Upper lobe of left lung (tissue), 6 donors: ENCODE results near the gene TBC1D16. TPM values are rescaled to one million over a fixed set of nuclear protein-coding genes. Genes with fewer than 3 reads are reported as not detected.

ENCODE experiments used
- ATAC-seq, 2 donors: fragments of 200-7000 bp; cut with Tn5 transposase; one replicate each; pipeline ENCODE4 v1.9.1; 2022; ENCODE audit warnings: mild to moderate bottlenecking in 2 of 2, moderate library complexity in 2 of 2; ENCODE audit not compliant: low FRiP score in 2 of 2
- DNase-seq, 2 donors: peaks; one replicate each; pipeline ENCODE4 v3.0.0-alpha.2; 2019 to 2020
- H3K27ac ChIP-seq, 4 donors: fragments of 200-600 bp; sonication (generic); one replicate each; pipeline ENCODE4 v1.5.1; 2016 to 2019
- H3K27me3 ChIP-seq, 4 donors: fragments of 200-600 bp; sonication (generic); one replicate each; pipeline ENCODE4 v1.5.1; 2017 to 2019
- H3K36me3 ChIP-seq, 4 donors: fragments of 200-600 bp; sonication (generic); one replicate each; pipeline ENCODE4 v1.5.1; 2016 to 2019
- H3K4me1 ChIP-seq, 4 donors: fragments of 200-600 bp; sonication (generic); one replicate each; pipeline ENCODE4 v1.5.1; 2018 to 2019
- H3K4me3 ChIP-seq, 4 donors: fragments of 200-600 bp; sonication (generic); one replicate each; pipeline ENCODE4 v1.5.1; 2017 to 2019; ENCODE audit warnings: mild to moderate bottlenecking in 2 of 4, moderate library complexity in 1 of 4
- H3K9me3 ChIP-seq, 4 donors: fragments of 200-600 bp; sonication (generic); one replicate each; pipeline ENCODE4 v1.5.1; 2018 to 2019
- CTCF ChIP-seq, 6 experiments: fragments of 450-650 bp in 4 of 6; fragments of 200-600 bp in 2 of 6; sonication (generic) in 2 of 6; IDR thresholded peaks; one replicate each; pipeline ENCODE4 v1.5.1; 2016 to 2019; ENCODE audit warnings: antibody characterized with exemption in 6 of 6
- EP300 ChIP-seq, 4 donors: sonication (generic); formaldehyde crosslinking; IDR thresholded peaks; one replicate each; pipeline ENCODE4 v1.5.1; 2017; ENCODE audit warnings: antibody characterized with exemption in 4 of 4, control low read depth in 2 of 4
- POLR2A ChIP-seq, 4 donors: fragments of 450-650 bp; IDR thresholded peaks; one replicate each; pipeline ENCODE4 v1.5.1; 2016 to 2017; ENCODE audit warnings: antibody characterized with exemption in 4 of 4, mild to moderate bottlenecking in 2 of 4
- POLR2AphosphoS5 ChIP-seq, 2 donors: sonication (generic); formaldehyde crosslinking; IDR thresholded peaks; one replicate each; pipeline ENCODE4 v1.5.1; 2017; ENCODE audit warnings: antibody characterized with exemption in 2 of 2
- WGBS, 2 donors: methylation state at CpG; one replicate each; pipeline ENCODE4 v1.1.5; 2017 to 2018; 5-methylcytosine and 5-hydroxymethylcytosine counted together
- total RNA-seq, 6 donors: library from RNA; depleted of rRNA in 4 of 6; stranded (reverse); fragments of >200 nt in 4 of 6; gene quantifications; one replicate each; pipeline versions ENCODE4 v1.1.0 to v1.2.1, GENCODE V29; 2016 to 2021
- donor health status: DM: no; HTN: no; CAD: no; lungs with moderate emphysema.
- donor health status: DM: no; HTN: yes; CAD: no; lungs with severe emphysema.

Gene TBC1D16
- total RNA-seq, 6 donors from 2014 or later, result 15.6 to 60.8 (median 24.1) TPM

- no peak for TF ChIP-seq POLR2AphosphoS5 (IDR thresholded peaks at IDR 0.05)
- no peak for TF ChIP-seq EP300 (IDR thresholded peaks at IDR 0.05)
- no peak for TF ChIP-seq CTCF (IDR thresholded peaks at IDR 0.05)
- TF ChIP-seq POLR2A (IDR thresholded peaks at IDR 0.05), result no peak
- Histone ChIP-seq H3K4me3 (no peak overlapping the region), H3K27ac (no peak overlapping the region)
These were observed 11.3 kb downstream of the TBC1D16 start for GRCh38 chr17:80024206-80024972.

GRCh38 chr17:80023481-80024205 is 12.0 kb downstream of the TBC1D16 start:
- no peak overlapping the region for H3K27ac ChIP-seq
- peak in 1 of 2 donors; percentile 61 for ATAC-seq

More at GRCh38 chr17:80024206-80024972, 11.3 kb downstream of the TBC1D16 start:
- DNase-seq (no peak), ATAC-seq (peak; percentile 17 to 61)
- H3K27me3 ChIP-seq, result no peaks in the 10 kb centered on the region
- no peaks in the 10 kb centered on the region for H3K36me3 ChIP-seq
- H3K4me1 ChIP-seq, result peaks cover 12 to 39% (median 22%) of the 10 kb centered on the region in 4 donors
- H3K9me3 ChIP-seq, result no peaks in the 10 kb centered on the region
- WGBS, 2 donors, result 60 to 63% methylated on average over 8 to 10 of the region's 10 CpGs

GRCh38 chr17:80021600-80021999 is 14.1 kb downstream of the TBC1D16 start:
- no peaks in the 10 kb centered on the region for H3K36me3 ChIP-seq
- ATAC-seq (no peak), DNase-seq (no peak)
- no peak for TF ChIP-seq CTCF (IDR thresholded peaks at IDR 0.05)
- TF ChIP-seq POLR2AphosphoS5 (IDR thresholded peaks at IDR 0.05), result no peak
- H3K27ac ChIP-seq, result no peak overlapping the region
- WGBS, 2 donors, result 96 to 98% methylated on average over 2 of the region's 2 CpGs
- no peak overlapping the region for H3K4me3 ChIP-seq
- no peaks in the 10 kb centered on the region for H3K27me3 ChIP-seq
- H3K4me1 ChIP-seq, result peaks cover 2 to 24% (median 6%) of the 10 kb centered on the region in 4 donors
- H3K9me3 ChIP-seq, result no peaks in the 10 kb centered on the region

More at GRCh38 chr17:80023481-80024205, 12.0 kb downstream of the TBC1D16 start:
- Histone ChIP-seq H3K27me3 (no peaks in the 10 kb centered on the region), H3K4me1 (peaks cover 7 to 38% (median 14%) of the 10 kb centered on the region in 4 donors), H3K9me3 (no peaks in the 10 kb centered on the region), H3K36me3 (no peaks in the 10 kb centered on the region), H3K4me3 (no peak overlapping the region)
- no peak for TF ChIP-seq POLR2A (IDR thresholded peaks at IDR 0.05)
- DNase-seq, result peak in 1 of 2 donors; percentile 83
- WGBS, 2 donors, result 74 to 79% methylated on average over 14 to 32 of the region's 43 CpGs

- WGBS, 2 donors, result 71 to 75% methylated on average over 21 of the region's 21 CpGs
- TF ChIP-seq CTCF (IDR thresholded peaks at IDR 0.05) (no peak), POLR2AphosphoS5 (IDR thresholded peaks at IDR 0.05) (no peak), EP300 (IDR thresholded peaks at IDR 0.05) (no peak), POLR2A (IDR thresholded peaks at IDR 0.05) (no peak)
- ATAC-seq, result no peak
These were observed 16.6 kb downstream of the TBC1D16 start for GRCh38 chr17:80018917-80019651.

More at GRCh38 chr17:80018917-80019651, 16.6 kb downstream of the TBC1D16 start:
- Histone ChIP-seq H3K27me3 (no peaks in the 10 kb centered on the region), H3K4me3 (no peak overlapping the region), H3K27ac (no peak overlapping the region), H3K4me1 (peaks cover 0 to 22% (median 3%) of the 10 kb centered on the region in 4 donors), H3K36me3 (no peaks in the 10 kb centered on the region), H3K9me3 (no peaks in the 10 kb centered on the region)
- peak in 1 of 2 donors; percentile 52 for DNase-seq
